Measurements from ENCODE around the gene EXOSC9. TPM values are rescaled to one million over a fixed set of nuclear protein-coding genes. Genes with fewer than 3 reads are reported as not detected.

The EXOSC9 gene
- total RNA-seq, 1 donor from 2014 or later = 15.8 TPM

- peak overlapping the region; percentile 98 for H3K27ac Mint-ChIP-seq (ENCODE audit: unreplicated experiment)
- TF ChIP-seq CTCF (IDR thresholded peaks at IDR 0.05) = no peak
- H3K36me3 Mint-ChIP-seq (ENCODE audit: low read depth) = peaks cover 4% of the 10 kb centered on the region
Measured at GRCh38 chr4:121800638-121800960, 524 bp upstream of the EXOSC9 start.

GRCh38 chr4:121801715-121802075 is 572 bp downstream of the EXOSC9 start:
- H3K9me3 Mint-ChIP-seq (ENCODE audit: low read depth) = no peaks in the 10 kb centered on the region
- H3K4me3 Mint-ChIP-seq (ENCODE audit: unreplicated experiment) = peak overlapping the region; percentile 89
- H3K27ac Mint-ChIP-seq (ENCODE audit: unreplicated experiment) = peak overlapping the region; percentile 98
- H3K4me1 Mint-ChIP-seq (ENCODE audit: low read depth) = peaks cover 22% of the 10 kb centered on the region
- peaks cover 6% of the 10 kb centered on the region for H3K36me3 Mint-ChIP-seq (ENCODE audit: low read depth)
- DNase-seq (ENCODE audit: low spot score) = no peak
- no peak for TF ChIP-seq CTCF (IDR thresholded peaks at IDR 0.05)
- H3K27me3 Mint-ChIP-seq (ENCODE audit: low read depth) = no peaks in the 10 kb centered on the region

More at GRCh38 chr4:121800638-121800960, 524 bp upstream of the EXOSC9 start:
- DNase-seq (ENCODE audit: low spot score) = no peak
- Mint-ChIP-seq H3K9me3 (ENCODE audit: low read depth) (no peaks in the 10 kb centered on the region), H3K4me3 (ENCODE audit: unreplicated experiment) (peak overlapping the region; percentile 89), H3K4me1 (ENCODE audit: low read depth) (peaks cover 22% of the 10 kb centered on the region), H3K27me3 (ENCODE audit: low read depth) (no peaks in the 10 kb centered on the region)

- Mint-ChIP-seq H3K27me3 (ENCODE audit: low read depth) (no peaks in the 10 kb centered on the region), H3K27ac (ENCODE audit: unreplicated experiment) (no peak overlapping the region), H3K4me3 (ENCODE audit: unreplicated experiment) (no peak overlapping the region), H3K9me3 (ENCODE audit: low read depth) (no peaks in the 10 kb centered on the region), H3K36me3 (ENCODE audit: low read depth) (peaks cover 13% of the 10 kb centered on the region), H3K4me1 (ENCODE audit: low read depth) (peaks cover 13% of the 10 kb centered on the region)
- no peak for TF ChIP-seq CTCF (IDR thresholded peaks at IDR 0.05)
- no peak for DNase-seq (ENCODE audit: low spot score)
Measured at GRCh38 chr4:121806411-121806810, 5.3 kb downstream of the EXOSC9 start.

- no peak overlapping the region for H3K27ac Mint-ChIP-seq (ENCODE audit: unreplicated experiment)
- DNase-seq (ENCODE audit: low spot score) = no peak
- no peaks in the 10 kb centered on the region for H3K27me3 Mint-ChIP-seq (ENCODE audit: low read depth)
- no peak overlapping the region for H3K4me3 Mint-ChIP-seq (ENCODE audit: unreplicated experiment)
- no peak for TF ChIP-seq CTCF (IDR thresholded peaks at IDR 0.05)
- peaks cover 6% of the 10 kb centered on the region for H3K4me1 Mint-ChIP-seq (ENCODE audit: low read depth)
- peaks cover 13% of the 10 kb centered on the region for H3K36me3 Mint-ChIP-seq (ENCODE audit: low read depth)
- no peaks in the 10 kb centered on the region for H3K9me3 Mint-ChIP-seq (ENCODE audit: low read depth)
Measured at GRCh38 chr4:121811122-121811521, 10.0 kb downstream of the EXOSC9 start.

- no peak for TF ChIP-seq CTCF (IDR thresholded peaks at IDR 0.05)
- DNase-seq (ENCODE audit: low spot score) = no peak
- Mint-ChIP-seq H3K4me1 (ENCODE audit: low read depth) (peaks cover 24% of the 10 kb centered on the region), H3K36me3 (ENCODE audit: low read depth) (peaks cover 16% of the 10 kb centered on the region), H3K27ac (ENCODE audit: unreplicated experiment) (no peak overlapping the region), H3K27me3 (ENCODE audit: low read depth) (no peaks in the 10 kb centered on the region), H3K4me3 (ENCODE audit: unreplicated experiment) (no peak overlapping the region), H3K9me3 (ENCODE audit: low read depth) (no peaks in the 10 kb centered on the region)
Measured at GRCh38 chr4:121814756-121815155, 13.6 kb downstream of the EXOSC9 start.
